Heart right ventricle (tissue), 16 donors: ENCODE data around the gene ZNF236. TPM values are rescaled to one million over a fixed set of nuclear protein-coding genes. Genes with fewer than 3 reads are reported as not detected.

Source experiments
- ATAC-seq, 8 donors: fragments of 200-7000 bp; cut with Tn5 transposase; one replicate each; pipeline ENCODE4 v1.9.1; 2020; ENCODE audit warnings: mild to moderate bottlenecking in 8 of 8, moderate library complexity in 8 of 8, moderate number of reproducible peaks in 1 of 8
- DNase-seq, 2 donors: peaks; one replicate each; pipeline ENCODE4 v3.0.0-alpha.2; 2020
- H3K27ac ChIP-seq, 10 donors: fragments of 200-600 bp; sonication (generic) in 2 of 10; one replicate each; pipeline versions ENCODE4 v1.5.0 to v1.8.0; 2020 to 2022; ENCODE audit warnings: mild to moderate bottlenecking in 3 of 10
- H3K27me3 ChIP-seq, 7 donors: fragments of 200-600 bp; one replicate each; pipeline ENCODE4 v1.8.0; 2021 to 2022; ENCODE audit warnings: mild to moderate bottlenecking in 2 of 7
- H3K36me3 ChIP-seq, 9 donors: fragments of 200-600 bp; sonication (generic) in 1 of 9; one replicate each; pipeline versions ENCODE4 v1.5.0 to v1.8.0; 2020 to 2022; ENCODE audit warnings: mild to moderate bottlenecking in 2 of 9
- H3K4me1 ChIP-seq, 9 donors: fragments of 200-600 bp; sonication (generic) in 1 of 9; one replicate each; pipeline versions ENCODE4 v1.5.0 to v1.8.0; 2020 to 2022; ENCODE audit warnings: mild to moderate bottlenecking in 4 of 9
- H3K4me3 ChIP-seq, 10 donors: fragments of 200-600 bp; sonication (generic) in 2 of 10; one replicate each; pipeline versions ENCODE4 v1.5.0 to v1.8.0; 2020 to 2022; ENCODE audit warnings: mild to moderate bottlenecking in 7 of 10, moderate library complexity in 2 of 10
- H3K9me3 ChIP-seq, 11 donors: fragments of 200-600 bp in 10 of 11; sonication (generic) in 2 of 11; one replicate each; pipeline versions ENCODE4 v1.5.0 to v1.8.0; 2013 to 2022; ENCODE audit warnings: mild to moderate bottlenecking in 2 of 11, control low read depth in 1 of 11, moderate library complexity in 1 of 11
- WGBS, 2 donors: extraction: QIAGEN DNeasy Blood & Tissue Kit; methylation state at CpG; one replicate each; pipeline ENCODE4 v1.1.7; 2013; ENCODE audit warnings: inconsistent platforms in 1 of 2; 5-methylcytosine and 5-hydroxymethylcytosine counted together
- intact Hi-C, 10 donors: fragments of 100-400 bp; cut with DNase I; formaldehyde crosslinking; loops; one replicate each; pipeline versions ENCODE4 v1.11.1 to v1.14.2; 2022
- polyA plus RNA-seq, 2 donors: library from polyadenylated mRNA; stranded (reverse); fragments of 200-250 nt; gene quantifications; one replicate each; pipeline ENCODE4 v1.2.3, GENCODE V29; 2013
- total RNA-seq, 10 donors: library from RNA; stranded (reverse); fragmentation: NEBNext Ultra II Directional in 3 of 10; extraction: Animal tissue kit (Norgen Biotek cat#: 25700) in 3 of 10; gene quantifications; one replicate each; pipeline versions ENCODE4 v1.2.1 to v1.2.4, GENCODE V29; 2021 to 2023
- TF ChIP-seq, protein P1 (sequence below), 9 donors: fragments of 200-600 bp; sonication (generic) in 2 of 9; IDR thresholded peaks; one replicate each; pipeline versions ENCODE4 v1.5.0 to v1.8.0; 2021 to 2022; ENCODE audit warnings: antibody characterized with exemption in 9 of 9, mild to moderate bottlenecking in 5 of 9, moderate library complexity in 1 of 9
- donor health status: Arrhythmogenic right ventricular cardiomyopathy.
- donor health status: ischemic (EF 13 %, LVEDD 7.1; RV severe dilation, severe dysfunction).
- donor health status: healthy with polysubstance abuse.
- donor health status: DM: no; HTN: yes; CAD: no.
- donor health status: DM: no; HTN: no; CAD: no.
- donor health status: ischemic (EF 25% LVEDD 6.9; RV normal size, moderate dysfunction).
- donor health status: ischemic (EF 25% LVEDD 5.7; RV mildly dilated, moderate dysfunction).
- donor health status: healthy.
- donor health status: DM: yes; HTN: yes; CAD: no.
- donor health status: Ischemic cardiomyopathy.
- donor health status: ischemic (EF 35%, LVEDD 5.7; RV mildly dilated, moderate dysfunction).
- donor health status: nonischemic (EF 11% LVEDD 7.7; RV severe dilation, severe dysfunction).
- donor health status: DM: yes; HTN: yes; CAD: no.
- donor health status: PGD.
- donor health status: ischemic (EF 29% LVEDD 5.4; RV normal size, mild dysfunction).
- donor health status: nonischemic (EF 23%, LVEDD 6.1; RV moderate dilation, normal function).

Gene ZNF236
- total and polyA plus RNA-seq, 12 donors, result 0.75 to 14.9 (median 12.1) TPM

DNA sequence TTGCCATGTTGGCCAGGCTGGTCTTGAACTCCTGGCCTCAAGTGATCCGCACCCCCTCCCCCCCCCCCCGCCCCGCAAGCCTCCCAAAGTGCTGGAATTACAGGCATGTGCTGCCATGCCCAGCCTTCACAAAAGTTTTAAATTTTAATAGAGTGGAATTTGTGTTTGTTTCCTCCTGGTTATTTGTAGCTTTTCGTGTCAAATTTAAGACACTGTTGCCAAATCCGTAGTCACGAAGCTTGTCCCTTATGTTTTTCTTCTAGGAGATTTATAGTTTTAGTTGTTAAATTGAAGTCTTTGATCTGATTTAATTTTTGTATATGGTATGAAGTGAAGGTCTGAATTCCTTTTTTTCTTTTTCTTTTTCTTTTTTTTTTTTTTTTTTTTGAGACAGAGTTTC is 14.7 kb downstream of the ZNF236 start:
- intact Hi-C loops, result no loop called here

DNA sequence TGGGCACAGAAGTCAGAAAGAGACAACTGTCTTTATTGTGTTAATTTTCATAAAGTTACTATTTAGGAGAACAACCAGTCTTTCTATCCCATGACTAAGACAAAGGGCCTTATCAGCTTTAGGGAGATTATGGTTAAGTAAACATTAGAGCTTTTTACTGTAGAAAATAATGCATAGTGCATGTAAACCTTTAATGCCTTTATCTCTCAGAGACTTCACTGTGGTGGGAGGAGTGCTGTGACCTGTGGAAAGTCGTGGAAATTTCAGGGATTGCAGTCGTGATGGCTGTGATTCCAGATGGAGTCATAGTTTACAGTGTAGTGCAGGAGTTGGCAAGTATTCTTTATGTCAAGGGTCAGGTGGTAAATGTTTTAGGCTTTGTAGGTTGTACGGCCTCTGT is 15.8 kb downstream of the ZNF236 start:
- Histone ChIP-seq H3K27ac (no peak overlapping the region), H3K4me3 (no peak overlapping the region), H3K9me3 (no peaks in the 10 kb centered on the region), H3K4me1 (peaks cover 0 to 11% (median 0%) of the 10 kb centered on the region in 9 donors), H3K27me3 (no peaks in the 10 kb centered on the region), H3K36me3 (no peaks in the 10 kb centered on the region)
- intact Hi-C loops, result no loop called here
- 55 to 62% methylated on average over 3 of the region's 3 CpGs for WGBS, 2 donors
- ATAC-seq (no peak), DNase-seq (no peak)
- TF ChIP-seq, protein P1, sequence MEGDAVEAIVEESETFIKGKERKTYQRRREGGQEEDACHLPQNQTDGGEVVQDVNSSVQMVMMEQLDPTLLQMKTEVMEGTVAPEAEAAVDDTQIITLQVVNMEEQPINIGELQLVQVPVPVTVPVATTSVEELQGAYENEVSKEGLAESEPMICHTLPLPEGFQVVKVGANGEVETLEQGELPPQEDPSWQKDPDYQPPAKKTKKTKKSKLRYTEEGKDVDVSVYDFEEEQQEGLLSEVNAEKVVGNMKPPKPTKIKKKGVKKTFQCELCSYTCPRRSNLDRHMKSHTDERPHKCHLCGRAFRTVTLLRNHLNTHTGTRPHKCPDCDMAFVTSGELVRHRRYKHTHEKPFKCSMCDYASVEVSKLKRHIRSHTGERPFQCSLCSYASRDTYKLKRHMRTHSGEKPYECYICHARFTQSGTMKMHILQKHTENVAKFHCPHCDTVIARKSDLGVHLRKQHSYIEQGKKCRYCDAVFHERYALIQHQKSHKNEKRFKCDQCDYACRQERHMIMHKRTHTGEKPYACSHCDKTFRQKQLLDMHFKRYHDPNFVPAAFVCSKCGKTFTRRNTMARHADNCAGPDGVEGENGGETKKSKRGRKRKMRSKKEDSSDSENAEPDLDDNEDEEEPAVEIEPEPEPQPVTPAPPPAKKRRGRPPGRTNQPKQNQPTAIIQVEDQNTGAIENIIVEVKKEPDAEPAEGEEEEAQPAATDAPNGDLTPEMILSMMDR (IDR thresholded peaks at IDR 0.05), result no peak

More for the DNA sequence above, 14.7 kb downstream of the ZNF236 start:
- TF ChIP-seq, protein P1 (IDR thresholded peaks at IDR 0.05), result no peak
- no peaks in the 10 kb centered on the region for H3K36me3 ChIP-seq
- ATAC-seq (no peak), DNase-seq (no peak)
- WGBS, 2 donors, result 96 to 99% methylated on average over 6 of the region's 6 CpGs
- no peaks in the 10 kb centered on the region for H3K27me3 ChIP-seq
- peaks cover 0 to under 1% (median 0%) of the 10 kb centered on the region in 11 donors for H3K9me3 ChIP-seq
- H3K4me3 ChIP-seq, result no peak overlapping the region
- H3K4me1 ChIP-seq, result peaks cover 0 to 11% (median 0%) of the 10 kb centered on the region in 9 donors
- no peak overlapping the region for H3K27ac ChIP-seq

DNA sequence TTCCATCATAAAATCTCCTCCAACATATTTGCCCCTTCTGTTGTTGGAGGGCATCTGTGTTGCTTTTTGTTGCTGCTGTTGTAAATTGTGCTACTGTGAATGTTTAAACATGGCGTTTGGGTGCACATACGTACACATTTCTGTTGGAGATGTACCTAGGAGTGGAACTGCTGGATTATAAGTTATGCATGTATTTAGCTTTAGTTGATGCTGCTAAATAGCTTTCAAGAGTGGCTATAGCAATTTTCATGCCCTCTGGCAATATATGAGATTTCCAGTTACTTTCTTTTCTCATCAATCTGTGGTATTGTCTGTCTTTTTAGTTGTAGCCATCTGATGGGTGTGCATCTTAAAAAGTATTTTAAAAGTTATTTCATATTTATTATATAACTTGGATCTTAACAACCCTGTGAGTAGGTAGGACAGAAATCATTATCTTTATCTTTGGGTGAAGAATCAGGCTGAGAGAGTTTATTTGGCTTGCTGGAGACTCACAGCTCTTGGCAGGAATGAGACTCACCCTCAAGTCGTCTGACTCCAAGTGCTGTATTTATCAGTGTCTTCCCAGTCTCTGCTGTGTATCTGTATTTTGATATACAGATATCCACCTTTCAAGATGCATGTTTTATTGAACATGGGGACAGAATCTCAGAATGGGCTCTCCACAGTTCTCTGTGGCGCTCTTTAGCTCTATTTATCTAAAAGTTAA is 16.9 kb downstream of the ZNF236 start:
- 73 to 77% methylated on average over 4 of the region's 4 CpGs for WGBS, 2 donors
- DNase-seq (no peak), ATAC-seq (no peak)
- Histone ChIP-seq H3K27ac (no peak overlapping the region), H3K4me1 (peaks cover 0 to 11% (median 0%) of the 10 kb centered on the region in 9 donors), H3K27me3 (no peaks in the 10 kb centered on the region), H3K36me3 (no peaks in the 10 kb centered on the region), H3K4me3 (no peak overlapping the region), H3K9me3 (no peaks in the 10 kb centered on the region)
- TF ChIP-seq, protein P1 (IDR thresholded peaks at IDR 0.05), result no peak
- intact Hi-C loops, result no loop called here

DNA sequence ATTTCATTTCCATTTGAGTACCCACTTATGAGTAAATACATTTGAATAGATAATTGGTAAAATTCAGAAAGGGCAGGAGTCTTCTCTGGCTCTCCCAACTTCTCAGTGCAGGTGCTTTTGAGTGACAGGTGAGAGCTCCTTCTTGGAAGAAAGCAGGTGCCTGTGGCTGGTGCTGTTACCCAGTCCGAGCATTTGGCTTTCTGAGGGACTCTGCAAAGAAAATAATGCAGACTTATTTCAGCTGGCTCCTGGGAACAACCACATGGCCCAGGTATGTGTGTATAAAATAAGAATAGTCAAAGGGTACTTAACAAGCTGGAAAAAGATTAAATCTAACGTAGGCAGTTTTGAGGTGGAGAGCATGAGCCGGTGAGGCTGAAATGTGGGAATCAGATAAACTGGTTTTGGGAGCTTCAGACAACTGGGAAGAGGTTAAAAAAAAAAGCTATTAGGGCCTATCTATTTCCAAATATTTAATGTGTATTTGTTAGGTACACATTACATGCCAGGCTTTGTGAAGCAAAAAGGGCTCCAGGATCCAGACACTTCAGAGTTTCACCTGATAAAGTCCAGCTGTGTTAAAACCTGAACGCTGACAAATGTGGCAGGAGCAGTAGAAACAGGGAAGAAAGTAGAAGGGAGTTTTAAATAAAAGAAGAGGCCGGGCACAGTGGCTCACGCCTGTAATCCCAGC is 20.6 kb downstream of the ZNF236 start:
- DNase-seq (no peak), ATAC-seq (no peak)
- intact Hi-C loops, result no loop called here
- Histone ChIP-seq H3K4me3 (no peak overlapping the region), H3K4me1 (peaks cover 0 to 17% (median 0%) of the 10 kb centered on the region in 9 donors), H3K36me3 (no peaks in the 10 kb centered on the region), H3K27me3 (no peaks in the 10 kb centered on the region), H3K27ac (no peak overlapping the region), H3K9me3 (no peaks in the 10 kb centered on the region)
- WGBS, 2 donors, result 81 to 82% methylated on average over 6 of the region's 6 CpGs
- TF ChIP-seq, protein P1 (IDR thresholded peaks at IDR 0.05), result no peak
